Osteoblast (primary cell): ENCODE measurements around the gene PIGM. TPM values are rescaled to one million over a fixed set of nuclear protein-coding genes. Genes with fewer than 3 reads are reported as not detected.

Experiments used
- DNase-seq: peaks from one replicate; pipeline ENCODE4 v3.0.0; 2011; ENCODE audit warnings: low spot score, mixed read lengths; ENCODE audit not compliant: insufficient read length; ENCODE audit errors: missing footprints
- H2AFZ ChIP-seq: 2 replicates; pipeline ENCODE4 v1.6.0; 2011; ENCODE audit warnings: mild to moderate bottlenecking, low read length
- H3K27ac ChIP-seq: 2 replicates; pipeline ENCODE4 v1.5.1; 2011; ENCODE audit warnings: mild to moderate bottlenecking, low read depth, low read length, moderate library complexity
- H3K27me3 ChIP-seq: 2 replicates; pipeline ENCODE4 v1.6.0; 2012; ENCODE audit warnings: mild to moderate bottlenecking, control low read depth, inconsistent platforms, low read length, moderate library complexity; ENCODE audit not compliant: insufficient read depth
- H3K36me3 ChIP-seq: 2 replicates; pipeline ENCODE4 v1.5.1; 2011; ENCODE audit warnings: mild to moderate bottlenecking, low read length, control low read depth, moderate library complexity; ENCODE audit not compliant: insufficient read depth
- H3K4me1 ChIP-seq: 2 replicates; pipeline ENCODE4 v1.5.1; 2011; ENCODE audit warnings: mild to moderate bottlenecking, low read length, control low read depth, moderate library complexity; ENCODE audit not compliant: insufficient read depth
- H3K4me2 ChIP-seq: 2 replicates; pipeline ENCODE4 v1.6.0; 2011; ENCODE audit warnings: mild to moderate bottlenecking, low read length; ENCODE audit not compliant: insufficient read depth
- H3K4me3 ChIP-seq: fragments of 200-600 bp; sonication (generic); 3 replicates; pipeline ENCODE4 v1.5.1; 2012; ENCODE audit warnings: mild to moderate bottlenecking, low read length, inconsistent platforms; ENCODE audit not compliant: insufficient read depth
- H3K79me2 ChIP-seq: 2 replicates; pipeline ENCODE4 v1.6.0; 2012; ENCODE audit warnings: mild to moderate bottlenecking, low read length, control low read depth, inconsistent platforms; ENCODE audit not compliant: insufficient read depth
- H3K9me3 ChIP-seq: 2 replicates; pipeline ENCODE4 v1.5.1; 2011; ENCODE audit warnings: low read depth, low read length, control low read depth
- H4K20me1 ChIP-seq: 2 replicates; pipeline ENCODE4 v1.6.0; 2012; ENCODE audit warnings: mild to moderate bottlenecking, low read length, control low read depth; ENCODE audit not compliant: insufficient read depth
- total RNA-seq: library from RNA; depleted of rRNA; stranded (reverse); fragments of >200 nt; gene quantifications from 2 replicates; pipeline ENCODE4 v1.2.3, GENCODE V29; 2012
- TF ChIP-seq, protein P1 (sequence below): IDR thresholded peaks from 2 replicates; pipeline ENCODE4 v1.5.1; 2011; ENCODE audit warnings: mild to moderate bottlenecking, low read depth, low read length, moderate library complexity; ENCODE audit errors: extremely low read depth

The PIGM gene
- 7.2 and 7.4 TPM in 2 replicates for total RNA-seq

- TF ChIP-seq, protein P1, sequence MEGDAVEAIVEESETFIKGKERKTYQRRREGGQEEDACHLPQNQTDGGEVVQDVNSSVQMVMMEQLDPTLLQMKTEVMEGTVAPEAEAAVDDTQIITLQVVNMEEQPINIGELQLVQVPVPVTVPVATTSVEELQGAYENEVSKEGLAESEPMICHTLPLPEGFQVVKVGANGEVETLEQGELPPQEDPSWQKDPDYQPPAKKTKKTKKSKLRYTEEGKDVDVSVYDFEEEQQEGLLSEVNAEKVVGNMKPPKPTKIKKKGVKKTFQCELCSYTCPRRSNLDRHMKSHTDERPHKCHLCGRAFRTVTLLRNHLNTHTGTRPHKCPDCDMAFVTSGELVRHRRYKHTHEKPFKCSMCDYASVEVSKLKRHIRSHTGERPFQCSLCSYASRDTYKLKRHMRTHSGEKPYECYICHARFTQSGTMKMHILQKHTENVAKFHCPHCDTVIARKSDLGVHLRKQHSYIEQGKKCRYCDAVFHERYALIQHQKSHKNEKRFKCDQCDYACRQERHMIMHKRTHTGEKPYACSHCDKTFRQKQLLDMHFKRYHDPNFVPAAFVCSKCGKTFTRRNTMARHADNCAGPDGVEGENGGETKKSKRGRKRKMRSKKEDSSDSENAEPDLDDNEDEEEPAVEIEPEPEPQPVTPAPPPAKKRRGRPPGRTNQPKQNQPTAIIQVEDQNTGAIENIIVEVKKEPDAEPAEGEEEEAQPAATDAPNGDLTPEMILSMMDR: no peak
- H2AFZ ChIP-seq: peak within 1 kb of the TSS; percentile 97
- DNase-seq: peak; percentile 87
- H3K9me3 ChIP-seq: no peaks in the 10 kb centered on the region
- peak within 1 kb of the TSS; percentile 91 for H3K4me3 ChIP-seq
- H3K4me2 ChIP-seq: peak within 1 kb of the TSS; percentile 83
- H3K27ac ChIP-seq: peak within 1 kb of the TSS; percentile 17
- H3K4me1 ChIP-seq: peaks cover 14% of the 10 kb centered on the region
- H3K27me3 ChIP-seq: no peaks in the 10 kb centered on the region
- H3K36me3 ChIP-seq: no peaks in the 10 kb centered on the region
- H4K20me1 ChIP-seq: no peaks in the 10 kb centered on the region
- H3K79me2 ChIP-seq: peaks cover 18% of the 10 kb centered on the region
Measured at GRCh38 chr1:160031365-160032164, at the start of gene PIGM. PIGM (minus strand) TSS chr1:160031990; CDS start chr1:160031739, 251 bp downstream.

DNA sequence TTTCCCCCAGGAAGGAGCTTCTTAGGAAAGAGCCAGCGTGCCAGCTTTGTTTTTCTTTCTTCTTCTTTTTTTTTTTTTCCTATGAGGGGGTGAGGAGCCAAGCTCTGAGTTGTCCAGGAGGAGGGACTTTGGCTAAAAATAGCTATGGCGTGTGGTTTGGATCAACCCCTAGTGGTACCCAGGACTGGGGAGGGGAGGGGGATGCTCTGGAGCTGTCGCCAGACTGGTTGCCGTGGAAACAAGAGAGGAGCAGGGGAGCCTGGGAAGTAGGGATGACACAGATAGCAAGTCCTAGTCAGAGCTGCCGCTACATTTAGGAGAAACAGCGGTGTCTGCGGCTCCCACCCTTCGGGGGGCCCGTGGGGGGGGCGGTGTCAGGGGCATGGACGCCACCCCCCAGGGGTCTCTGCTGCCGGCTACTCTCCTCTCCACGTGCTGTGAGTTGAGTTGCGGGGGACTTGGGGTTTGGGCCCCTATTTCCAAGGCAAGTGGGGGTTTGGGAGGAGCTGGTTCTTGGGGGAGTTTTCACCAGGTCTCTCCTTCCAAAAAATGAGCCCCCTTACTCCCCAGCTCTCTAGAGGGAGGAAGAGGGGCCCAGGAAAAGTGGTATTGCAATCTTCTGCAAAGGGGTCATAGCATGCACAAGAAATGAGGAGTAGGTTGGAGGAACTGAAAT is 49.6 kb upstream of the PIGM start, which contains the start of gene KCNJ9:
KCNJ9 (plus strand) TSS at position 278 of the 676 bp plus-strand sequence. CDS start 2,493 bp downstream, outside the sequence.
- H3K27ac ChIP-seq: no peak within 1 kb of the TSS
- no peaks in the 10 kb centered on the region for H3K79me2 ChIP-seq
- H3K9me3 ChIP-seq: no peaks in the 10 kb centered on the region
- H3K4me2 ChIP-seq: peak within 1 kb of the TSS; percentile 29
- peak; percentile 96 for DNase-seq
- H3K27me3 ChIP-seq: peaks cover 62% of the 10 kb centered on the region
- H3K36me3 ChIP-seq: no peaks in the 10 kb centered on the region
- TF ChIP-seq, protein P1: no peak
- H3K4me1 ChIP-seq: peaks cover 4% of the 10 kb centered on the region
- H4K20me1 ChIP-seq: no peaks in the 10 kb centered on the region
- H3K4me3 ChIP-seq: no peak within 1 kb of the TSS
- H2AFZ ChIP-seq: no peak within 1 kb of the TSS

DNA sequence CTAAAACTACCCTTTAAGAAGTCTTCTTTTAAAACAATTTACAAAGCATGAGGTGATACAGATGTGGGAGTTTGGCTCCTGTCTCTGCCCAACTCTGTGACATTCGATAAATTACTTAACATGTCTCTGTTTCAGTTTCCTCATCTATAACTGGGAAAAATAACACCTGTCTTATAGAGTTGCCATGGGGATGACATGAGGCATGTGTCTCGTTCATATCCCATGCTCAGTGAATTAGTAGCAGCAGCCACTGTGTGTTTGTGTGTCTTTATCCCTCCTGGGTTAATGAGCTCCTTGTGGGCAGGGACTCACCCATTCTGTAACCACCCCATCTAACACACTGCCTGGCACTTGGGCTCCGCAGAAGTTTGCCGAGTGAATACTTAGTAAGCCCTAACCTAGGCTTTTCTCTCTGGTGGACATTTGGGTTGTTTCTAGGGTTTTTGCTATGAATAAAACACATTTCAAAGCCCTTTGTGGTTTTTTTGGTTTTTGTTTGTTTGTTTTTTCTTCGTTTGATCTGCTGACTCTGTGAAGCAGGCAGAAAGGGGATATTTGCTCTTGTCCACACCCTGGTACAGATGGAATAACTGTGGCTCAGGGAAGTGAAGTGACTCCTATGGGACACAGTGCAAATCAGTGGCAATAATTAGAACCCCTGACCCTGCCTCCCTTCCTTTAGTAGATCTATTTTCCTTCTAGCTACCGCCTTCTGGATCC is 48.8 kb upstream of the PIGM start:
- H3K27ac ChIP-seq: no peak overlapping the region
- no peak overlapping the region for H3K4me3 ChIP-seq
- TF ChIP-seq, protein P1: no peak
- H3K4me1 ChIP-seq: peaks cover 4% of the 10 kb centered on the region
- DNase-seq: peak; percentile 74
- no peaks in the 10 kb centered on the region for H3K36me3 ChIP-seq
- H4K20me1 ChIP-seq: no peaks in the 10 kb centered on the region
- H2AFZ ChIP-seq: no peak overlapping the region
- peaks cover 64% of the 10 kb centered on the region for H3K27me3 ChIP-seq
- no peaks in the 10 kb centered on the region for H3K79me2 ChIP-seq
- H3K9me3 ChIP-seq: no peaks in the 10 kb centered on the region
- H3K4me2 ChIP-seq: peak overlapping the region; percentile 29
